SHP77 (cell line): Measurements from ENCODE around the gene PTPRG.

Experiments used
- DNase-seq, 2 experiments: peaks; one replicate each; lab custom pipeline; 2025; lab: John Stamatoyannopoulos, UW

The PTPRG gene

DNA sequence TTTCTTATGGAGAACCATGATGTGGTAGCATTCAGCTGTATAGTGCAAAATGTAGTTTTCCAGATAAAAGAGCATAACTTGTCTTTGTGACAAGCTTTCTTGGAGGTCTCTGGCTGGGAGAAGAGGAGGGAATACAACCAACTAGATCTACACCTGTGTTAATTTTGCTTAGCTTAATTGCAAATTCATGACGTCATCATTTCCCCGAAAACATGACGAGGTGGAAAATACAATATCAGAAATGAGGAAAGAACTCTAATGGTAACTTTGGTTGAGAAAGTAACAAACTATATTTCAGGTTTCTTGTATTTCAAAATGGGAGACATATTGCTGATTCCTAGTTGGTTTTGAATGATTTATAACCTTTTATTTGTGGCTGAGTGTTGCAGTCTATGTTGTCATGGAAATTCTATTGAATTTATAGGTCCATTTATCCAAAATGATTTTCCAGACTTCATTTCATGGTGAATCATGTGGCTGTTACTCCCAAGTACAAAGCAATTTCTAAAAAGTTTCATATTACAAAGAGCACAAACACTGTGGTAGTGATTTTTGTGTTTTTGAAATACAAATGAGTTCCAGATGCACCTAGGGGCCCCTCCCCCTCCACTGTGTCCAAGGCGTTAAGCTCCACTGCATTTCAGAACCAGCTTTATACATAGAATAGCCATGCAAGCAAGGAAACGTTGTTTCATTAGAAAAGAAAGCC, 504.8 kb downstream of the PTPRG start:
- DNase-seq: no peak

DNA sequence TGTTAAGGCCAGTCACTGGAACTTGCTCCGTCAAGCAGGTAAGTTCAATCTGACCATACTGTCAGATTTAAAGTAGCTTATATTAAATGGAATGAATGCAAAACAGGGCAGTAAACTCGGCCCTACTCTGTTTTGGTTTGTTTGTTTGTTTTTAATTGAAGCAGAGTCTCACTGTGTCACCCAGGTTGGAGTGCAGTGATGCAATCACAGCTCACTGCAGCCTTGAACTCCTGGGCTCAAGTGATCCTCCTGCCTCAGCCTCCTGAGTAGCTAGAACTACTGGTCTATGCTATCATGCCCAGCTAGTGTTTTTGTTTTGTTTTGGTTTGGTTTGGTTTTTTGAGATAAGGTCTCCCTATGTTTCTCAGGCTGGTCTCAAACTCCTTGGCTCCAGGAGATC, 507.0 kb downstream of the PTPRG start:
- no peak for DNase-seq

DNA sequence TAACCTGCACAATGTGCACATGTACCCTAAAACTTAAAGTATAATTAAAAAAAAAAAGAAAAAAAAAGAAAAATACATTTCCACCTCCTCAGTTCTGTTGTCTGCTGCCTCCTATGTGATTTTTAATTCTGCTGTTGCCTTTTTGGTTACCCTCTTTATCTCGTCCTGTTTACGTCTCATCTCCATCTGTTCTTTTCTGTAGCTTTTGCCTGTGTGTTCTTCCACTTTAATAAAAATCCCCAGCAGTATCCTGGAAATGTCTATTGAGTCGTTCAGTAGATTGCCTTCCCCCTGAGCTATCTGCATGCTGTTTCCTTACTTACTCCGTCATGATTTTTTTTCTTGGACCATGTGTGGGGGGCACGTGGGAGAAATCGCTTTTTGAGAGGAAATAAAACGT, 509.5 kb downstream of the PTPRG start:
- no peak for DNase-seq

DNA sequence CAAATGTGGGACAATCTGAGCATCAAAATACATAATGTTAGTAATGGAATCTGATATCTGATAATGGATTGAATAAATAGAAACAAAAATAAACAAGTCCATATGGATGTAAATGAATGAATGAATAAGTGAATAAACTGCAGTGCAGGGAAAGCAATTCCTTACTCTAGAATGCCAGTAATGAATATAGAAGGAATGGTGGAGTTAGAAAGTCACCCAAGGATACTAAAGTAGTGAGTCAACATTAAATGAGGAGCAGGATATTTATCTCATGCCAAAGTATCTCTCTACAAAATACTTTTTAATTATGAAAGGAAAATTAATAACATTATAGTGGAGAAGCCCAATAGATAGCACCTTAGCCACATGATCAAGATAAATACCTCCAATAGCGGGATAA, 511.7 kb downstream of the PTPRG start:
- no peak for DNase-seq

DNA sequence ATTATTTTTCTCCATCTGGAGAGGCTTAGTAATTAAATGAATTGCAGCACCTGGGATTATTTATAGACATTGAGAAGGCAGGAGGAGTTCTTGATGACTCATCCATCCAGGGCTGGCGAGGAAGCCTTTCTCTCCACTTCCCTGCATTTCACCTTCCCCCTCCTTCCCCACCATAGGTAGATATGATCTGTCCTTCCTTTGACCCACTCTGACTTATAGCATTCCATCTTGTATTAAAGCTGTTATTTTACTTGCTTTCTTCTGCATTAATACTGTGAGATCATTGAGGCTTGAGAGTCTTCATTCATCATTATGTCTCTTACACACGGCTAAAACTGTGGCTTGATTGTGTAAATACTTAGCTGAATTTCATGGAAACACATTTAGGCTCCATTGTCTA, 523.2 kb downstream of the PTPRG start:
- DNase-seq: no peak

DNA sequence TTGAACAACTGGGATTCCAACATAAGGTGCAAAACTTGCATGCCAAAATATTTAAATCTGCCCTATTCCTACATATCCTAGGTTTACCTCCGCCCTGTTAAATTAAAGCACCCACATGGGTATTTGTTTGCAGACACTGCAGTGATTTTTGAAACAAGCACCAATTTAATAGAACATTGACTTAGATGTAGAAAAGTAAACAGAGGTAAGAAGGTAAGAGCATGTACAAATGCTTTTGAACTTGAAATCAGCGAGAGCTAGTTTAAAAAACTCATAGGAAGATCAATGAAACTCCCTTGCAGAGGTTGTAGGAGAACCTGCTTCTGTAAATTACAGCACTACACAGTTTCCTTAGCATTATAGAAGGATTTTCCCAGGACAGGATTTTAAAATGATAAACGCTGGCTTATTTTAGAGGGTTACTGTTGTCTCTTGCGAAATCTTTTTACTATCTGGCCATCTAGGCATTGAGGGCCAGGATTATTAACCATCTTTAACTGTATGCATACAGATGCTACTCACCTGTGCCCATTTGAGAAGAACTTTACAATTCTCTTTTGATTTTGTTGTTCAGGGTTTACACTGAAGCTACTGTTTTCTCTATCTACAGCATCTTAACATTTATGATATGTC, 527.2 kb downstream of the PTPRG start:
- no peak for DNase-seq

DNA sequence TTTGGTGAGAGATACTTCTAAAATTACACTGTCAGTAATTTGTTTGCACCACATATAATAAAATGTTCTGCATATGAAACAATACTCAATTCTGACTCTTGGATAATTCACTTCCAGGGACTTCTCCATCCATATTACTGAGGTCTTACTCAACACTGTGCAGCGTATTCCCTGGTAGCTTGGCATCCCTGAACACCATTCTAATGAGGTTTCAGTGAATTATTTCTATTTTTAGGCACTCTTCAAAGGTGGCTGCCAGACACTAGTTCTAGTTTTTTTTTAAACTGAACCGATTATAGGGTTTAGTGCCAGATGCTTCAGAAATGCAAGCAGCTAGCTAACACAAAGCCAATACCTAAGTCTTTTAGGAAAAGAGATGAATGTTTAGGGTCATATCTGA, 528.7 kb downstream of the PTPRG start:
- DNase-seq: no peak

DNA sequence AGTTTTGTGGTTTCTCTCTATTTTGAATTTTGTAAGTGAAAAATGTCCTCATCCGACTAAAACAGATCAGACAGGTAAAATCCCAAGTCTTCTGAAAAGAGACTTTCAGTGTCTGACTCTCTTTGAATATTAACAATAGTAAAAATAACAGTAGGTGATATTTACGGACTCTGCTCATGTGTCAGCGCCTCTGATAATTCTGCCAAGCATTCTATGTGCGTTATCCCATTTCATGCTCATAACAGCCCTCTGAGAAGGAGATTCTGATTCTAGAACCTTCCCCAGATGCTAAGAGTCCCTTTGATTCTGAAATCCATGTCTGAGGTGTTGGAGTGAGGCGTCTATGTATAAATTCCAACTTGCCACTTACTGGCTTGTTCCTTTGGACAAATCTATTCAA, 529.1 kb downstream of the PTPRG start:
- no peak for DNase-seq

DNA sequence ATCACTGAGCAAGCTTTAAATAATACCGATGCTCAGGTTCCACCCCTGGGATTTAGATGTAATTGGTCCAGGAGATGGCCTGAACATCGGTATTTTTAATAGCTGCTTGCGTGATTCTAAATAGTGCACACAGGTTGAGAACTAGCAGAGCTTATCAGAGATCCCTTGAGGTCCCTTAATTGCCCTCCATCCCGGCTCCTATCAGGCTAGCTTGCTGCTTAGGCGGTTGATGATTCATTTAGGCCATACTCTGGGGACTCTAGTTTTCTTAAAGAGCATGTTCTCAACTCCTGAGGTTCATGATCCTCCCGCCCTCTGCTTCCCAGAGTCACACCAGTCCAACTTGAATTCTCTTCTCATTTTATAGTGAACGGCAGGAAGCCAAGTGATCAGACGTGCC, 531.7 kb downstream of the PTPRG start:
- DNase-seq: no peak

DNA sequence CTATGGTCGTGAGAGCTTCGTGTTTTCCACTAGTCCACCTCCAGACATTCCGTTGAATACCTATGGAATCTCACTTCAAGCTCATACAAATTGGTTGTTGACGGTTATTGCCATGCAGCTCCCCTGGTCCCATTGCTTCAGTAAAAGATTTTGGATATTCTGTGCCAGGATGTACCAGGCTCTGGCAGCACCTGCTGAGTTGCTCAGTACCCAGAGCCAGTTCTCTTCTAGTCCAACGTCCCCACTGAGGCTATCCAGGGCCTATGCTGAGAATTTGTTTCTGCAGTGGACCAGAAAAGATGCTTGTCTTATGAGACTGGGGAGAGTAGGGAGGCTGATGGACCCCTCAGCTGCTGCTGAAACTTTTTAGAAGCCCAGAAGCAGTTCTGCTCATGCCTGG, 533.1 kb downstream of the PTPRG start:
- DNase-seq: no peak

DNA sequence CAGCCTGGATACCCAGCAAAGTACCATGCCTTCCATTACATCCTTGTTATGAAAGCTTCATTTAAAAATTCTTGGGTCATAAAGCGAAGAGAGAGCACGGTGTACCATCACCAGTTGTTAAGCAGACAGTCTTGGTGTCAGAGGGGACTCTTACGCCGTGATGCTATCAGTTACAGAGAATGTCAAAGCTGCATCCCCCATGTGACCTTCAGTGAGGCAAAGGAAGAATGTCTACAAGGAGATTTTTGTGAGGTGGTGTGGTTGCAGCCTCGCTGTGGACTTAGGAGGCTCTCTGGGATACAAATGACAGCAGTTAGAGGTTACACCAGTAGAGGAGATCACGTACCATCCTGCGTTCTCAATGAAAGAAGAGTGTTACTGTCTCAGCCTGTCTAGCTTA, 533.7 kb downstream of the PTPRG start:
- DNase-seq: no peak

DNA sequence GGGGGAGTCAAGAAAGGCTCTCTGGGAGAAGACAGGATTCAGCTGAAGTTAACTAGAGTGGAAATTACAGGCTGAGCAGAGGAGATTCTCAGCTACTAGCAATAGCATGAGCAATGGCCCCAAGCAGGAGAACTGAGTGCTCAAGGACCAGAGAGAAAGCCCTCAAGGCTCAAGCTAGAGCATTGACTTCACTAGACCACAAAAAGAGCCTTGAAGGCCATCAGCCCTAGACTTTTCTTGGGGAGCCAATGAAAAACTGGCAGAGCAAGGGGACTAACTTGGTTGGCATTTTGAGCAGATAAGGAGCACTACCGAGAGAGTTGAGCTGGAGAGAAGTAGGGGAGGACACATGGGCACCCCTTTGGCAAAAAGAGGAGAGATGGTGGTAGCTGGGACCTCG, 534.4 kb downstream of the PTPRG start:
- no peak for DNase-seq

DNA sequence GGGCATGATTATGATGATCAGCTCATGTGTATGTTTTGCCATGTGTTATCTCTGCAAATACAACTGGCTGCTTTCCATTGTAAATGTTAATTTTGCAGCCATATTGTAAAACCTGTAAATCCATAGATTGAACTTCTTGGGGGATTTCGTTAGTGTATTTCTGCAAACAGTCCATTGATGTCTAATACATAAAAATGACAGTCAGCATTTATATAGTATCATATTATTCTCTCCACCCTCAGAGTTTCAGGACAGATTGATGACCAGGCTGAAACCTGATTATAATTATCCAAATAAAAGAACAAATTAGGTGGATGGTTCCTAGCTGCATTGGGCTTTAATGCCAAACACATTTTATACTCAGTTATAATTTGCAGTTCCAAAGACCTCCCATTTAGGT, 535.1 kb downstream of the PTPRG start:
- DNase-seq: no peak

DNA sequence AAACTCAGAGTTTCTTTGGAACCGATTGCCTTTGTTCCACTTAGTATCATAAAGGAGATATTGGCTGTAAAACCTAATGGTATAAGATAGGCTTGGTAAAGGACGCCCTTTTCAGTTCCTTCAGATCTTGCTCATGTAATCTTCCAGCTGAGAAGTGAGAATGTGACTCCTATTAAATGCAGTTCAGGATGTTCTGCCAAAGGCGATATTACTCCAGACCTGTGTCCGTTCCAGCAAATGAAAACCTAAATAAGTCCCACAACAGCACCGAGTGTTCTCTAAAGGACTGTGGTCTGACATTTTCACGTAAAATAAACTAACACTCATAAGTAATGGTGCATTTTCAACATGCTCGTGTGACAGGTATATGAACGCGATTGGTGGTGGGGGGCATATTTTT, 535.8 kb downstream of the PTPRG start:
- no peak for DNase-seq

DNA sequence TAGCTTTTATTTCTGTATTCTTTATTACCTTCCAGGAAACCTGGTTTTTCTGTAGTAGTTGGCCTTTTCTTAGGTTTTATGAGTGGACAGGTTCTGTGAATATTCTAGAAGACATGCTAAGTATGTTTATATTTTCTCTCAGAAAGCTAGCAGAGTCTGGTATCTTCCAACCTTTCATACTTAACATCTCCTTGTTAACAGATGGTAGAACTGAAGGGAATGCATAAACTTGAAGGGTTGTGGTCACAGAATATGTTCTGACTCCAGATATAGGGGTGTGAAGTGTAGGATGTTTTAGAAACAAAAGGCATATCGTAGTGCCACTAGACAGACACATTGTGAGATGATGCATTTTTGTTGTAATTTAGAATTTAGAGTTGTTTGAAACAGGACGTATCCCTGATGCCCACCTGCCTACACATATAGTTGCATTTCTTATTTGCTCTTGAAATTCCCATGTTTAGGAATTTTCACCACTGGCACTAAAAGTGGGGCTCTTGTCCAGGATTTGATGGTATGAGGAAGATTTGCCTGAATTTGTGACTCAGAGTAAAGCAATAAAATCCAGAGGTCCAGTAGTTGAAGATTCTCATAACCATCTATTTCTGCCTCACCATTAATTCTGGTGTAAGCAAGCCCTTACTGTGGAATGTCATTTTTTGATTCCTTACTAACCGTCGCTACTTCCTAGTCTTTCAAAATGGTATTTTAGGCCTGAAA, 537.4 kb downstream of the PTPRG start:
- no peak for DNase-seq

DNA sequence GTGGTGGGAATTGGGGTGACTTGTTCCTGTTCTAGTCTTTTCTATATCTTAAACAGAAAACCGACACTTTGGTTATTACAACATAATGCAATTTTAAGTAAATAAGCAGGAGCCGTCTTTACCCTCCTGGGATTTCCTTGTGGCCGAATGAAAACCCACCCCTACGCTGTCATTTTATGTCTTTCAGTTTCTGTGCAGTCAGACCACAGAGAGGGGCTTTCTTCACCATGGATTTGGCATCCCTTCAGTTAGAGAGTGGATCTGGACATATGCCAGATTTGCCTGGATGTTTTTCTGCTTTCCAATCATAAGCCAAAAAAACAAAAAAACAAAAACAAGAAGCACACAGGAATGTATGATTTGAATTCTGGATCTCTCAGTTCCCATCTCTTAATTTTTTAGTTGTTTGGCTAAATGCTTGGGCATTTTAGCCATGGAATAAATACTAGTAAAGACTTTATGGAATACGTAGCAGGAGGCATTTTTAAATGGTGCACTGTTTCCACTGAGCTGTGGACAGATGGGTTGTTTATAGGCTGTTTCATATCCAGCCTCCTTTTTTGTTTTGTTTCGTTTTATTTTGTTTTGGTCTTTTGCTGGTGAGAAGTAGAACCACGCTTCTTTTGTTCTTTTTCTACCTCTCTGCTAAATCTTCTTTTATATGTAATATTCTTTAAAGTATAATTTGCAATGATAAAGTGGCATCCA, 539.1 kb downstream of the PTPRG start:
- no peak for DNase-seq

DNA sequence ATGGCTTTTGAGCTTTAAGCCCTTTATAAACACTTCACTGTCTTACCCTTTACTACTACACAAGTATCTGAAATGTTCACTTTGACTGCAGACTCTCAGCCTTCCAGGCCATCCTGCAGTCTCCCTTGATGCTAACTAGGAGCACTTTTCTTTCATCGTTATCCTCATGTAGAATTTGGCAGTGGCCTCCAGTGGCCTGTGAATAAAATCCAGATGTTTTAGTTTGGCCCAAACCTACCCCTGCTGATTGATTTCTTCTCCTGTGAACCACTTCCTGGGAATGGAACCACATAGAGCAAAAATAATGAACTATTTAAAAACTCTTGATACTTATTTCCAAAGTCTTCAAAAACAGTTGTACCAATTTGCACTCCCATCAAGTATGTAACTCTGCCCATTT, 540.1 kb downstream of the PTPRG start:
- no peak for DNase-seq

DNA sequence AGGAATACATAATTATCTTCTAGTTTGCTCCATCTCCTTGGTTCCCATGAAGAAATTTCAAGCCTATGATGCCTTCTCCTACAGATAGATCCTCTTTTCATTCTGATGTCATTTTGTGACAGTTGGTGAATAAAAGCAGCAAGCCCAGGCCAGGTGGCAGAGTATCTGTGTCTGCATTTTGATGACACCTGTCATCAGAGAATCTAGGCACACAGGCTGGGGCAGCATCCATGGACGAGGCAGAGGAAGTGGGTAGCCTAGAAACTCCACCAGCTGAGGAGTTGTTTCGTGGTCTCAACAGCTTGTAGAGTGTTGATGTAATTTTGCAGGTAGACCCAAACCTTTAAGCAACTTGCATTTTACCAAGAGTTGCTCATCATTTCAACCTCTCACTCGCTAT, 542.2 kb downstream of the PTPRG start:
- DNase-seq: no peak

DNA sequence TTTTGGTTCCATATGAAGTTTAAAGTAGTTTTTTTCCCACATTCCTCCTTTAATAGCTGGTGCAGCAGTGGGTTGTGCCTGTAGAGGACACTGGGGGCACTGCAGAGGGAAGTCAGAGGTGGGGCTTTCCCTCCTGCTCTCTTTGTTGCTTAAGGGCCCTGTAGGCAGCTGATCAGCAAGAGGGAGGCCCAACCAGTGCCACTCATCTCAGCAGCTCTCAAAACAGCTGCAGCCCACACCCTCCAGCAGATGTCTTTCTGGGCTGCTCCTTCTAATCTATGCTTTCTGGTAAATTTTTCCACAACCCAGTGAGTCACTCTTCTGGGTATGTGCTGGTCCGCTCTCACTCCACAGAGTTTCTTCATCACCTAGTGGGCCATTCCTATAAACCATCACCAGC, 548.2 kb downstream of the PTPRG start:
- no peak for DNase-seq

DNA sequence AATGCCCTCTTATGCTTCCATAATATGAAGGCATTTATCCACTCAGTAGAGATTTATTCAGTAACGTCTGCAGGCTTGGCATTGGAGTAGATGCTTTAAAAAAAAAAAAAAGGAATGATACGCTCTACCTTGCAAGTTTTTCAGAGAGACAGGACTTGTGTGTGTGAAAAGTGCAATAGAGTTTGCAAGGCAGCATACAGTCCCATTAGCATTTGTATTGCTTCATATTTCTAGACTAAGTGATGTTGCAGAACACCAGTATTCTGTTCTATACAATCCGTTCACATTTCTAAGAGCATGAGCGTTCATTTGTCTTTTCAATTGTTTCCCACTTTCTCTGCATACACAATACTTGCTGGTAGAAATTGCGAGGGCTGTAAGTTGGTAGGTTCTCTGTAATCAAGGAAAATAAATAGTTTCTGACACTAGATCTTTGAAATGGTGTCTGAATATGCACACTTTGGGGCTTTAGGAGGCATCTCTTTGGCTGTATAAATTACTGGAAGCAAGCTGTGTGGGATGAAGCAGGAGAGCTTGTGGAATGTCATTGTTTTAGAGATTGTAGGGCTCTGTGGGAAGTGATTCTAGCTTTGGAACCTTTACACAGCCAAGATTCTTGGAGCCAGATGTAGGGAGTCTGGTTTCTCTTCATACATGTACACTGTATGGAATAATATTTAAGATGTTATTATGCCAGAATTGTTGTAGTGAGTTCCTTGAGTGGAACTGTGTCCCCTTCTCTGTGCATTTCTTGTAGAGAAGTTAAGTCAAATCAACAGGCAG, 549.3 kb downstream of the PTPRG start:
- no peak for DNase-seq

DNA sequence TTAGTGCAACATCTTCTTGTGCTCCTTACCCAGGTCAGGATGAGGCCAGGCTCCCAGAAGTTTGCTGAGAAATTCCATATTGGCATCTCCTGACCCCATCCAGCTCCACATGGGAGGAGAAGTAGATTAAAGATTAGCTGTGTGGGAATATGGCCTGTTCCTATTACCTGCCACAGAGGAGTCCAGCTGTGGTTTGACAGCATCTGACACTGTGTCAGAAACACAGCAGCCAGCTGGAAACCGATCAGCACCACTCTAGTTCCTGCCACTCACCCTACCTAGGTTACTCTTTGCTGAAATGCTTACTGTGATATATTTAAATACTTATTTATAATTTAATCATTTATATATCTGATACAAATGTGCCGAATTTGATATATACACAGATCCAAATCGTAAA, 551.7 kb downstream of the PTPRG start:
- DNase-seq: no peak

DNA sequence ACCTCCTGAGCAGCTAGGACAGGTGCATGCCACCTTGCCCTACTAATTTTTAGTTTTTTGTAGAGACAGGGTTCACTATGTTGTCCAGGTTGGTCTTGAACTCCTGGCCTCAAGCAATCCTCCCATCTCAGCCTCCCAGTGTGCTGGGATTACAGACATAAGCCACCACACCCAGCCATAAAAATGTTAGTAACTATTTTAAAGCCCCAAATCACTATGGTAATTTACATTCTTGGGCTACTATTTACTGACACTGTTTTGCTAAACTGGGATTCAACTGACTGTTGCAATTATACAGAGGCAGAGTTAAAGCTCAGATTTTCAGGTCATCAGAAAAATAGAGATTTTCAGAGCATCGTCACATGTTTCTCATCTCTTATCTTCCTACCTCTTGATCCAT, 553.4 kb downstream of the PTPRG start:
- DNase-seq: no peak
